Suprapubic skin (tissue), 4 donors: Measurements from ENCODE around the gene FKBP7.

Source experiments
- EP300 ChIP-seq: sonication (generic); formaldehyde crosslinking; IDR thresholded peaks from one replicate; pipeline ENCODE4 v1.6.1; 2017; ENCODE audit warnings: antibody characterized with exemption
- POLR2A ChIP-seq, 2 donors: fragments of 450-650 bp; IDR thresholded peaks; one replicate each; pipeline ENCODE4 v1.6.1; 2017; ENCODE audit warnings: antibody characterized with exemption in 2 of 2, mild to moderate bottlenecking in 2 of 2, moderate library complexity in 2 of 2
- POLR2AphosphoS5 ChIP-seq, 3 donors: sonication (generic); formaldehyde crosslinking; IDR thresholded peaks; one replicate each; pipeline ENCODE4 v1.6.1; 2017; ENCODE audit warnings: antibody characterized with exemption in 3 of 3
- TF ChIP-seq, protein P1 (sequence below), 2 donors: fragments of 200-600 bp in 1 of 2; fragments of 450-650 bp in 1 of 2; sonication (generic) in 1 of 2; IDR thresholded peaks; one replicate each; pipeline ENCODE4 v1.5.1; 2016 to 2019; ENCODE audit warnings: antibody characterized with exemption in 2 of 2, mild to moderate bottlenecking in 1 of 2, moderate library complexity in 1 of 2

DNA sequence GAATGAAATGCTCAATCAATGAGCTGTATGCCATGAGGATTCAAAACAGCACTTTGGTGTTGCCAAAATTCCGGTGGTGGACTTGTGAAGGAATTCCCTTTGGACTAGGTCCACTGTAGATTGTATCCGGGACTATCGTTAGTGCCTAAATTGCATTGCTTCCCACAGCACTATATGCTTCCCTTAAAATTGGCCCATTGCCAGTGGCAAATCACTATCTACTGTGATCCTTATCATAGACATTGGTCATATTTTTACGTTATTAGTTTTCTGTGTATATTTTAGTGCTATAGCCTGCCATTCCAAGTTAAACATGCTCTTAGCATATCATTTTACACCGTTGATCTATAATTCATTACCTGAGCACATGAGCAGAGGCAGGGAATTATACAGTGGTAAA, 25.5 kb downstream of the FKBP7 start:
- no peak for TF ChIP-seq POLR2AphosphoS5 (IDR thresholded peaks at IDR 0.05)
- no peak for TF ChIP-seq POLR2A (IDR thresholded peaks at IDR 0.05)
- TF ChIP-seq, protein P1, sequence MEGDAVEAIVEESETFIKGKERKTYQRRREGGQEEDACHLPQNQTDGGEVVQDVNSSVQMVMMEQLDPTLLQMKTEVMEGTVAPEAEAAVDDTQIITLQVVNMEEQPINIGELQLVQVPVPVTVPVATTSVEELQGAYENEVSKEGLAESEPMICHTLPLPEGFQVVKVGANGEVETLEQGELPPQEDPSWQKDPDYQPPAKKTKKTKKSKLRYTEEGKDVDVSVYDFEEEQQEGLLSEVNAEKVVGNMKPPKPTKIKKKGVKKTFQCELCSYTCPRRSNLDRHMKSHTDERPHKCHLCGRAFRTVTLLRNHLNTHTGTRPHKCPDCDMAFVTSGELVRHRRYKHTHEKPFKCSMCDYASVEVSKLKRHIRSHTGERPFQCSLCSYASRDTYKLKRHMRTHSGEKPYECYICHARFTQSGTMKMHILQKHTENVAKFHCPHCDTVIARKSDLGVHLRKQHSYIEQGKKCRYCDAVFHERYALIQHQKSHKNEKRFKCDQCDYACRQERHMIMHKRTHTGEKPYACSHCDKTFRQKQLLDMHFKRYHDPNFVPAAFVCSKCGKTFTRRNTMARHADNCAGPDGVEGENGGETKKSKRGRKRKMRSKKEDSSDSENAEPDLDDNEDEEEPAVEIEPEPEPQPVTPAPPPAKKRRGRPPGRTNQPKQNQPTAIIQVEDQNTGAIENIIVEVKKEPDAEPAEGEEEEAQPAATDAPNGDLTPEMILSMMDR (IDR thresholded peaks at IDR 0.05), result no peak
- no peak for TF ChIP-seq EP300
